ENCODE data around the gene FGF11.

Gene FGF11

DNA sequence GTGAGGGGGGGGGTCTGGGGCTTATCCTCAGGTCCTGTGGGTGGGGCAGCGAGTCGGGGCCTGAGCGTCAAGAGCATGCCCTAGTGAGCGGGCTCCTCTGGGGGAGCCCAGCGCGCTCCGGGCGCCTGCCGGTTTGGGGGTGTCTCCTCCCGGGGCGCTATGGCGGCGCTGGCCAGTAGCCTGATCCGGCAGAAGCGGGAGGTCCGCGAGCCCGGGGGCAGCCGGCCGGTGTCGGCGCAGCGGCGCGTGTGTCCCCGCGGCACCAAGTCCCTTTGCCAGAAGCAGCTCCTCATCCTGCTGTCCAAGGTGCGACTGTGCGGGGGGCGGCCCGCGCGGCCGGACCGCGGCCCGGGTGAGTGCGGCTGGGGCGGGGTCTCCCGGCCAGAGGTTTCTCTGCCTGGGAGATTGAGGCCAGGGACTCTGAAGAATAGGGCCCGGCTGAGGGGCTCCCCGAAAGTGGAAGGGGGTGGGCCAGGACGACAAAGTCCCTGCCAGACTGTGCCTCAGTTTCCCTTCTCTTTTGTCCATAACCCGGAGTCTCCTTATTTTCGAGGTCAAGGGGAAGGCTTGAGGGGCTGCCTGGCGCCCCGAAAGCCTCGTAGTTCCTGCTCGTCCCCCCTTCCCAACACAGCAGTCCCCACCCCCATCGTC is at the start of gene FGF11:
FGF11 (plus strand) TSS at position 51 of the 651 bp plus-strand sequence; CDS start at position 160, 109 bp downstream.
- intact Hi-C loops (cut with micrococcal nuclease): loop anchor here (5.0 kb wide), 1 partner anchor 87 kb away; the partner anchor contains the start of gene KCTD11
- H3K4me1 Mint-ChIP-seq (ENCODE audit: low read depth): peaks cover 46% of the 10 kb centered on the region
- peak within 1 kb of the TSS; percentile 86 for H3K4me3 Mint-ChIP-seq
- H3K27me3 Mint-ChIP-seq: peaks cover 66% of the 10 kb centered on the region
- peak within 1 kb of the TSS; percentile 53 for H3K27ac Mint-ChIP-seq
- peaks cover 25% of the 10 kb centered on the region for H3K36me3 Mint-ChIP-seq (ENCODE audit: low read depth)
- H3K9me3 Mint-ChIP-seq: no peaks in the 10 kb centered on the region

- Mint-ChIP-seq H3K36me3 (ENCODE audit: low read depth) (peaks cover 74% of the 10 kb centered on the region), H3K4me3 (no peak overlapping the region), H3K27ac (no peak overlapping the region), H3K4me1 (ENCODE audit: low read depth) (peaks cover 32% of the 10 kb centered on the region), H3K9me3 (no peaks in the 10 kb centered on the region), H3K27me3 (peaks cover 4% of the 10 kb centered on the region)
- intact Hi-C loops (cut with micrococcal nuclease): no loop called here
Observed at GRCh38 chr17:7389924-7390910, 49.1 kb upstream of the FGF11 start.

DNA sequence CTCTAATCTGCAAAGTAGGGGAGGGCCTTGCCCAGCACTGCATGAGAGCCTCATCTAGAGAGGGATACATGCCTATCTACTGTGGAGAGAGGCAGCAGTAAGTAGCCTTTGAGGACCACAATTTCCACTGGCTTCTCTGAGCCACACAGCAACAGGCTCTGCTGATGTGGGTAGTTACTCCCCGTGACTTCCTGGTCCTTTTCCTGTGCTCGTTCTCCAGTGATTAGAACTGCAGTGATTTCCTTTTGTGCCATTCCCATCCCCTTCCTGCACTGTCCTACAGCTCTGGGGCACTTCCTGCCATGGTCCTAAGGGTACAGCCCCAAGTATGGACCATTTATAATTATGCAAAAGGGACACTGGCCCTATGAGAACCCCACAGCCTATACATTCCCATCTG is 48.0 kb upstream of the FGF11 start:
- no peaks in the 10 kb centered on the region for H3K9me3 Mint-ChIP-seq
- H3K36me3 Mint-ChIP-seq (ENCODE audit: low read depth): peaks cover 74% of the 10 kb centered on the region
- no peaks in the 10 kb centered on the region for H3K27me3 Mint-ChIP-seq
- no peak overlapping the region for H3K4me3 Mint-ChIP-seq
- H3K27ac Mint-ChIP-seq: no peak overlapping the region
- intact Hi-C loops (cut with micrococcal nuclease): no loop called here
- peaks cover 38% of the 10 kb centered on the region for H3K4me1 Mint-ChIP-seq (ENCODE audit: low read depth)

- Mint-ChIP-seq H3K36me3 (ENCODE audit: low read depth) (peaks cover 63% of the 10 kb centered on the region), H3K9me3 (no peaks in the 10 kb centered on the region), H3K4me3 (peak overlapping the region; percentile 95), H3K27me3 (no peaks in the 10 kb centered on the region), H3K27ac (no peak overlapping the region), H3K4me1 (ENCODE audit: low read depth) (peaks cover 38% of the 10 kb centered on the region)
- intact Hi-C loops (cut with micrococcal nuclease): no loop called here
Observed at GRCh38 chr17:7392696-7393612, 46.4 kb upstream of the FGF11 start.

- peaks cover 38% of the 10 kb centered on the region for H3K4me1 Mint-ChIP-seq (ENCODE audit: low read depth)
- H3K27me3 Mint-ChIP-seq: no peaks in the 10 kb centered on the region
- intact Hi-C loops (cut with micrococcal nuclease): loop anchor here (1.0 kb wide), 1 partner anchor 10 kb away; the partner anchor contains the start of gene TMEM256
- H3K9me3 Mint-ChIP-seq: no peaks in the 10 kb centered on the region
- H3K4me3 Mint-ChIP-seq: peak overlapping the region; percentile 95
- peaks cover 55% of the 10 kb centered on the region for H3K36me3 Mint-ChIP-seq (ENCODE audit: low read depth)
- H3K27ac Mint-ChIP-seq: peak overlapping the region; percentile 89
Observed at GRCh38 chr17:7393613-7394451, 45.5 kb upstream of the FGF11 start.

GRCh38 chr17:7394452-7395191 is 44.7 kb upstream of the FGF11 start, which contains the start of gene PLSCR3:
Gene PLSCR3, minus strand, starts transcription at chr17:7394525. Its CDS starts 415 bp downstream, at chr17:7394110.
- intact Hi-C loops (cut with micrococcal nuclease): loop anchor here (1.0 kb wide), 1 partner anchor 10 kb away; the partner anchor contains the start of gene TMEM256
- H3K9me3 Mint-ChIP-seq: no peaks in the 10 kb centered on the region
- peaks cover 47% of the 10 kb centered on the region for H3K36me3 Mint-ChIP-seq (ENCODE audit: low read depth)
- H3K27me3 Mint-ChIP-seq: no peaks in the 10 kb centered on the region
- H3K4me3 Mint-ChIP-seq: peak within 1 kb of the TSS; percentile 95
- peak within 1 kb of the TSS; percentile 89 for H3K27ac Mint-ChIP-seq
- peaks cover 38% of the 10 kb centered on the region for H3K4me1 Mint-ChIP-seq (ENCODE audit: low read depth)

GRCh38 chr17:7396147-7396546 is 43.2 kb upstream of the FGF11 start:
- intact Hi-C loops (cut with micrococcal nuclease): no loop called here

GRCh38 chr17:7398612-7399011 is 40.7 kb upstream of the FGF11 start:
- intact Hi-C loops (cut with micrococcal nuclease): no loop called here
- Mint-ChIP-seq H3K4me3 (no peak overlapping the region), H3K9me3 (no peaks in the 10 kb centered on the region), H3K27me3 (no peaks in the 10 kb centered on the region), H3K36me3 (ENCODE audit: low read depth) (peaks cover 16% of the 10 kb centered on the region), H3K4me1 (ENCODE audit: low read depth) (peaks cover 23% of the 10 kb centered on the region), H3K27ac (no peak overlapping the region)

More at GRCh38 chr17:7396147-7396546, 43.2 kb upstream of the FGF11 start:
- Mint-ChIP-seq H3K9me3 (no peaks in the 10 kb centered on the region), H3K27ac (no peak overlapping the region), H3K4me3 (no peak overlapping the region), H3K4me1 (ENCODE audit: low read depth) (peaks cover 38% of the 10 kb centered on the region), H3K27me3 (no peaks in the 10 kb centered on the region), H3K36me3 (ENCODE audit: low read depth) (peaks cover 33% of the 10 kb centered on the region)

GRCh38 chr17:7403043-7403726 is 36.1 kb upstream of the FGF11 start:
- peaks cover 10% of the 10 kb centered on the region for H3K36me3 Mint-ChIP-seq (ENCODE audit: low read depth)
- peaks cover 7% of the 10 kb centered on the region for H3K4me1 Mint-ChIP-seq (ENCODE audit: low read depth)
- H3K27me3 Mint-ChIP-seq: peaks cover 28% of the 10 kb centered on the region
- intact Hi-C loops (cut with micrococcal nuclease): loop anchor here (10.0 kb wide), 1 partner anchor 48 kb away; the partner anchor contains the start of genes KCTD11 and TMEM95
- H3K27ac Mint-ChIP-seq: peak overlapping the region; percentile 92
- no peaks in the 10 kb centered on the region for H3K9me3 Mint-ChIP-seq
- H3K4me3 Mint-ChIP-seq: peak overlapping the region; percentile 84

DNA sequence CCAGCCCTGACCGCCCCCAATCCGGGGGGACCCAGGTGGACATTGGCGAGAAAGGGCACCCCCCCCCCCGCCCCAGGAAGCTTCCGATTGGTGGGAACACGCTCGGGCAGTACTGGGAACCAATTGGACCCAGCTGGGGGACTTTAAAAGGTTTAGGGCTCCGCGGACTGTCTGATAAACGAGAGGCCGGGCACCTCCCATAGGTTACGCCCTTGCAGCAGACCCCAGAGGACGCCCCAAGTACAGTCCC is 35.7 kb upstream of the FGF11 start:
- Mint-ChIP-seq H3K36me3 (ENCODE audit: low read depth) (peaks cover 10% of the 10 kb centered on the region), H3K4me1 (ENCODE audit: low read depth) (peaks cover 7% of the 10 kb centered on the region), H3K9me3 (no peaks in the 10 kb centered on the region), H3K27ac (peak overlapping the region; percentile 92), H3K27me3 (peaks cover 28% of the 10 kb centered on the region), H3K4me3 (peak overlapping the region; percentile 84)
- intact Hi-C loops (cut with micrococcal nuclease): loop anchor here (10.0 kb wide), 1 partner anchor 49 kb away; the partner anchor contains the start of genes KCTD11 and TMEM95

DNA sequence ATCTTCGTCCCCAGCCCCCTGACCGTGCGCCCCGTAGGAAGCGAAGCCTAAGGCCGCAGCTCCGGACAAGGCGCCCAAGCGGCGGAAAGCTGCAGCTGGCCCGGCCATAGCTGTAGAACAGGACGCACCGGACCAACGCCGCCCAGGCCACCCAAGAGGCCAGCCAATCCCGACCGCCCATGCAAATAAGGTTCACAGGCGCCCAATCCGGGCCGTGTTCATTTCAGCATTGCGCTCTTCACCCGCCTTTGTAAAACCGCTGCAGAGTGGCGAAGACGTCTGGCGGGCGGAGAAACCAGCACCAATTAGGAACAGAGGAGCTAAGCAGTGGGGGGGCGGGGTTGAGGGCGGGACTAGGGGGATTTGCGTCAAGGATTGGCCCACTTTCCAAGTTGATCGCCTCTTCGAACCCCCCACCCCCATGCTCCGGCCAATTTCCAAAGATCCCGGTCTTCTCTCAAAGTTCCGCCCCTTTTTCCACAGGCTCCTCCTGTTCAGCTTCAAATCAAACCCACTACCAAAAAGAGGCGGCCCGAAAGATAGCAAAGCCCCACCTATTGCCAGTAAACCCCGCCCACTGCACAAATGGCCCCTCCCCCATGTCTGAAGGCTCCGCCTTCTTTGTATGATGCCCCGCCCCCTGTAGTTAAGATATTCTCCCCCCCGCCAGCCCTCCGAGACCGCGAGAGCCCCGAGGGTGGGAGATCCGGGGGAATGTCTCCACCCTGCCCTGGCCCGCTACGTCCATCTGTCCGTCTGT is 35.2 kb upstream of the FGF11 start, which contains the start of gene TMEM256:
TMEM256 (minus strand) TSS at position 121 of the 760 bp plus-strand sequence; CDS start at position 108, 13 bp downstream.
- Mint-ChIP-seq H3K36me3 (ENCODE audit: low read depth) (peaks cover 10% of the 10 kb centered on the region), H3K9me3 (no peaks in the 10 kb centered on the region)

More for the DNA sequence above, 35.2 kb upstream of the FGF11 start, which contains the start of gene TMEM256:
- Mint-ChIP-seq H3K4me1 (ENCODE audit: low read depth) (peaks cover 7% of the 10 kb centered on the region), H3K27ac (peak within 1 kb of the TSS; percentile 92), H3K27me3 (peaks cover 32% of the 10 kb centered on the region), H3K4me3 (peak within 1 kb of the TSS; percentile 84)
- intact Hi-C loops (cut with micrococcal nuclease): loop anchor here (1.0 to 10.0 kb wide), 3 partner anchors 10 to 49 kb away; partner anchors contain the start of genes KCTD11, PLSCR3, TMEM102 and TMEM95
